HEK293 (cell line): ENCODE data around the gene ACSL5.
"Not testable (repeated sequence)": the region's sequence is repeated elsewhere in the genome, so short reads cannot be mapped to it uniquely, and the experiment has no call there.

ENCODE experiments used
- CTCF ChIA-PET: fragments of 350-600 bp; formaldehyde crosslinking; extraction: SDS; loops from one replicate; lab custom pipeline; 2021; ENCODE audit warnings: antibody characterized with exemption; lab: Yijun Ruan, JAX
- POLR2A ChIA-PET: fragments of 300-600 bp; formaldehyde crosslinking; extraction: SDS; loops from one replicate; lab custom pipeline; 2020; ENCODE audit warnings: antibody characterized with exemption, inconsistent platforms; lab: Yijun Ruan, JAX
- H3K27ac ChIP-seq: fragments of 200-500 bp; sonication (Bioruptor generic); 2 replicates; pipeline ENCODE4 v1.5.1; 2014; ENCODE audit warnings: low read depth, low read length, control low read depth, inconsistent platforms; ENCODE audit errors: extremely low read depth
- H3K36me3 ChIP-seq, 2 experiments: fragments of 200-500 bp in 1 of 2; sonication (Bioruptor generic) in 1 of 2; 1 replicate in 1 of 2; 2 replicates in 1 of 2; pipeline ENCODE4 v1.5.1; 2014 to 2017; ENCODE audit warnings: inconsistent platforms in 2 of 2, low read length in 2 of 2; ENCODE audit not compliant: control insufficient read depth in 2 of 2, insufficient read depth in 1 of 2
- H3K4me1 ChIP-seq: fragments of 200-500 bp; sonication (Bioruptor generic); 2 replicates; pipeline ENCODE4 v1.5.1; 2014; ENCODE audit warnings: mild to moderate bottlenecking, low read length, inconsistent platforms; ENCODE audit not compliant: control insufficient read depth, insufficient read depth
- H3K4me3 ChIP-seq: 2 replicates; pipeline ENCODE4 v1.5.1; 2011; ENCODE audit warnings: low read depth, mild to moderate bottlenecking, control low read depth, low read length, moderate library complexity
- H3K9me3 ChIP-seq: fragments of 200-500 bp; sonication (Bioruptor generic); 2 replicates; pipeline ENCODE4 v1.5.1; 2014; ENCODE audit warnings: low read depth, low read length, inconsistent platforms; ENCODE audit not compliant: control insufficient read depth, insufficient read depth
- MEIS1 ChIP-seq: sonication (generic); formaldehyde crosslinking; IDR thresholded peaks from 2 replicates; pipeline ENCODE4 v1.8.1; 2022; ENCODE audit warnings: missing genetic modification reagents, mild to moderate bottlenecking, borderline replicate concordance
- SALL2 ChIP-seq: fragments of 450-650 bp; formaldehyde crosslinking; IDR thresholded peaks from 2 replicates; pipeline ENCODE4 v1.5.0; 2017; ENCODE audit warnings: missing biosample characterization, mild to moderate bottlenecking, missing genetic modification characterization, borderline replicate concordance
- TSHZ1 ChIP-seq: fragments of 450-650 bp; formaldehyde crosslinking; IDR thresholded peaks from 2 replicates; pipeline ENCODE4 v1.5.1; 2016; ENCODE audit warnings: missing biosample characterization, missing genetic modification characterization, borderline replicate concordance
- ZFP69B ChIP-seq: fragments of 450-650 bp; formaldehyde crosslinking; IDR thresholded peaks from 2 replicates; pipeline ENCODE4 v1.5.1; 2016; ENCODE audit warnings: missing biosample characterization, missing genetic modification characterization
- ZNF155 ChIP-seq: fragments of 450-650 bp; formaldehyde crosslinking; IDR thresholded peaks from 2 replicates; pipeline ENCODE4 v1.5.1; 2016; ENCODE audit warnings: missing biosample characterization, missing genetic modification characterization
- ZNF211 ChIP-seq: fragments of 450-650 bp; formaldehyde crosslinking; IDR thresholded peaks from 2 replicates; pipeline ENCODE4 v1.5.1; 2016; ENCODE audit warnings: low read depth, missing biosample characterization, missing genetic modification characterization
- ZNF280D ChIP-seq: fragments of 450-650 bp; formaldehyde crosslinking; IDR thresholded peaks from 2 replicates; pipeline ENCODE4 v1.5.1; 2016; ENCODE audit warnings: missing biosample characterization, missing genetic modification characterization
- ZNF311 ChIP-seq: fragments of 450-650 bp; formaldehyde crosslinking; IDR thresholded peaks from 2 replicates; pipeline ENCODE4 v1.5.1; 2017; ENCODE audit warnings: missing biosample characterization, missing genetic modification characterization, borderline replicate concordance
- ZNF366 ChIP-seq: fragments of 450-650 bp; formaldehyde crosslinking; conservative IDR thresholded peaks from 2 replicates; pipeline ENCODE4 v1.5.1; 2016; ENCODE audit warnings: missing biosample characterization, missing genetic modification characterization
- ZNF37A ChIP-seq: fragments of 450-650 bp; IDR thresholded peaks from 2 replicates; pipeline ENCODE4 v1.5.1; 2018; ENCODE audit warnings: missing biosample characterization, missing genetic modification characterization
- ZNF518A ChIP-seq: fragments of 450-650 bp; formaldehyde crosslinking; conservative IDR thresholded peaks from 2 replicates; pipeline ENCODE4 v1.5.1; 2016; ENCODE audit warnings: low read depth, missing biosample characterization, missing genetic modification characterization
- ZNF521 ChIP-seq: fragments of 450-650 bp; formaldehyde crosslinking; IDR thresholded peaks from 2 replicates; pipeline ENCODE4 v1.5.1; 2017; ENCODE audit warnings: missing biosample characterization, mild to moderate bottlenecking, missing genetic modification characterization
- ZNF548 ChIP-seq: fragments of 450-650 bp; formaldehyde crosslinking; IDR thresholded peaks from 2 replicates; pipeline ENCODE4 v1.5.1; 2016; ENCODE audit warnings: missing biosample characterization, missing genetic modification characterization
- ZNF561 ChIP-seq: fragments of 450-650 bp; IDR thresholded peaks from 2 replicates; pipeline ENCODE4 v1.5.1; 2018; ENCODE audit warnings: missing biosample characterization, missing genetic modification characterization, borderline replicate concordance
- ZNF664 ChIP-seq: fragments of 450-650 bp; formaldehyde crosslinking; IDR thresholded peaks from 2 replicates; pipeline ENCODE4 v1.5.1; 2016; ENCODE audit warnings: missing biosample characterization, missing genetic modification characterization
- TF ChIP-seq, protein P1 (sequence below): fragments of 450-650 bp; formaldehyde crosslinking; IDR thresholded peaks from 2 replicates; pipeline ENCODE4 v1.5.1; 2016; ENCODE audit warnings: missing biosample characterization, missing genetic modification characterization

The ACSL5 gene

DNA sequence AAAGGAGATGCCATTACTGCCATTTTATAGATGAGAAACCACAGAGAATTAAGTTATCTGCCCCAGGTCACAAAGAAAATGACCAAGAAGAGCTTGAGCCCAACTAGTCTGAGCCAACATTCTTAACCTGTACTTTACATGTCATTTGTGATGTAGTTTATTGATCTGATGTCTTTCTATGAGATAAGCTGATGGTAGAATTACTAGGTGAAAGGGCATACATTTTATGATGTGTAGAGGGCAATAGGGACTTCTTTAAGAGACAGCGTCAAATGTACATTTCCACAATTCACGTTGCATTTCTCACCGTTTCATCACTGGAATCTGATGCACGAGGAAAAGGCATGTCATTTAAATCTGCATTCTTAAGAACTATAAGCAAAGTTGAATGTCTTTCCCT lies 11.3 kb downstream of the ACSL5 start:
- Histone ChIP-seq H3K9me3 (no peaks in the 10 kb centered on the region), H3K4me1 (no peaks in the 10 kb centered on the region), H3K4me3 (no peak overlapping the region), H3K36me3 (no peaks in the 10 kb centered on the region), H3K27ac (no peak overlapping the region)
- POLR2A ChIA-PET = no interaction called here
- TF ChIP-seq TSHZ1 (tag by site-specific recombination) (no peak), ZNF521 (tag by site-specific recombination) (no peak), ZNF211 (tag by site-specific recombination) (no peak), ZNF664 (tag by site-specific recombination) (no peak), ZNF366 (no peak), ZNF37A (tag by site-specific recombination) (no peak), MEIS1 (CRISPR knock-in tag) (no peak), ZNF280D (tag by site-specific recombination) (no peak), SALL2 (tag by site-specific recombination) (no peak), ZFP69B (tag by site-specific recombination) (no peak), ZNF548 (no peak), ZNF155 (no peak), ZNF518A (tag by site-specific recombination) (no peak), ZNF311 (no peak), ZNF561 (tag by site-specific recombination) (no peak)
- TF ChIP-seq, protein P1, sequence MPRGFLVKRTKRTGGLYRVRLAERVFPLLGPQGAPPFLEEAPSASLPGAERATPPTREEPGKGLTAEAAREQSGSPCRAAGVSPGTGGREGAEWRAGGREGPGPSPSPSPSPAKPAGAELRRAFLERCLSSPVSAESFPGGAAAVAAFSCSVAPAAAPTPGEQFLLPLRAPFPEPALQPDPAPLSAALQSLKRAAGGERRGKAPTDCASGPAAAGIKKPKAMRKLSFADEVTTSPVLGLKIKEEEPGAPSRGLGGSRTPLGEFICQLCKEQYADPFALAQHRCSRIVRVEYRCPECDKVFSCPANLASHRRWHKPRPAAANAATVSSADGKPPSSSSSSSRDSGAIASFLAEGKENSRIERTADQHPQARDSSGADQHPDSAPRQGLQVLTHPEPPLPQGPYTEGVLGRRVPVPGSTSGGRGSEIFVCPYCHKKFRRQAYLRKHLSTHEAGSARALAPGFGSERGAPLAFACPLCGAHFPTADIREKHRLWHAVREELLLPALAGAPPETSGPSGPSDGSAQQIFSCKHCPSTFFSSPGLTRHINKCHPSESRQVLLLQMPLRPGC (tag by site-specific recombination) = no peak
- CTCF ChIA-PET = interaction anchor here (0.6 to 0.8 kb wide), 2 partner anchors 61 to 1206 kb away, joined by 3 read pairs; no protein-coding TSS in a partner anchor

- CTCF ChIA-PET = interaction anchor here (0.6 to 2.2 kb wide), 2 partner anchors 46 to 248 kb away, joined by 3 to 5 read pairs; no protein-coding TSS in a partner anchor
- H3K9me3 ChIP-seq, POLR2A ChIA-PET, H3K4me3 ChIP-seq, H3K27ac ChIP-seq, H3K36me3 ChIP-seq, H3K4me1 ChIP-seq: not testable (repeated sequence)
These were observed 14.1 kb downstream of the ACSL5 start for GRCh38 chr10:112388056-112388455.
